GM10248 (cell line): Measurements from ENCODE around the gene MKNK2.

ENCODE experiments used
- CTCF ChIA-PET: fragments of 300-600 bp; sonication (Branson Sonifier 250); formaldehyde crosslinking; extraction: SDS; loops from one replicate; lab custom pipeline; 2021; ENCODE audit warnings: antibody characterized with exemption; lab: Yijun Ruan, JAX
- POLR2A ChIA-PET: fragments of 350-650 bp; sonication (Branson Sonifier 250); formaldehyde crosslinking; extraction: SDS; loops from one replicate; lab custom pipeline; 2020; ENCODE audit warnings: antibody characterized with exemption; lab: Yijun Ruan, JAX
- DNase-seq: peaks from one replicate; pipeline ENCODE4 v3.0.0; 2012; ENCODE audit errors: extremely low spot score
- TF ChIP-seq, protein P1 (sequence below): IDR thresholded peaks from 2 replicates; pipeline ENCODE4 v1.5.1; 2012; ENCODE audit warnings: mild to moderate bottlenecking, low read depth; ENCODE audit errors: extremely low read depth, missing control alignments, control extremely low read depth

The MKNK2 gene

DNA sequence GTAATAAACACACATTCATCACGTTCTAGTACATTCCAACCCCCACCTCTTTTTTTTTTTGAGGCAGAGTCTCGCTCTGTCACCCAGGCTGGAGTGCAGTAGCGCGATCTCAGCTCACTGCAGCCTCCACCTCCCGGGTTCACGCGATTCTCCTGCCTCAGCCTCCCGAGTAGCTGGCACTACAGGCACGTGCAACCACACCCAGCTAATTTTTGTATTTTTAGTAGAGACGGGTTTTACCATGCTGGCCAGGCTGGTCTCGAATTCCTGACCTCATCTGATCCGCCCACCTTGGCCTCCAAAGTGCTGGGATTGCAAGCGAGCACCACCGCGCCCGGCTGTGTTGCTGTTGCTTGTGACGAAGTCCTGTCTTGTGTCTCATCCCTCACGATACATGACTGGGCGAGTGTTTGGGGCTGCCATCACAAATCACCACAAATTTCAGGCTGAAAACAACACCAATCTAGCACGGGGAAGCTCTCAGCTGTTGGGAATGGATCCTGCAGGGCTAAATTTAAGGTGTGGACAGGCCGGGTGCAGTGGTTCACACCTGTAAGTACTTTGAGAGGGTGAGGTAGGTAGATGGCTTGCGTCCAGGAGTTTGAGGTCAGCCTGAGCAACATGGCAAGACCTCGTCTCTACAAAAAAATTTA lies 29.4 kb upstream of the MKNK2 start:
- POLR2A ChIA-PET = interaction anchor here (0.6 kb wide), 1 partner anchor 183 kb away, joined by 3 read pairs; no protein-coding TSS in a partner anchor

DNA sequence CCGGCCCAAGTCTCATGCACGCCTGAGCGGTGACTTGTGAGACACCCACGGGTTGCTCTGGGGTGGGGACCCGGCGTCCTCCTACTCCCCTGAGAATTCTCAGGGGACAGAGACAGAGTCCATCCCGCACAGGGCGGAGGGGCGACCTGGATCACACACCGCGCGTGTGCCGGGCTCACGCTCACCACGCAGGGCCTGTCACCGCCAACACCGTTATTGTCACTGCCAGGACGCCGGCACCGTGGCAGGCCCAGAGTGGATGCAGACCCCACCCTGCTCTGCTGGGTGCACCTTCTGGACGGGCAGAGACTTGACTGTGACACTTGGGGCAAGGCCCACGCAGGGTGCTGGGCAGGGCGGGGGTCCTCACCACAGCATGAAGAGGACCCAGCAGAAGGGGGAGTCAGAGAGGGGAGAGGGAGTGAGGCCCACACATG lies 28.8 kb upstream of the MKNK2 start:
- CTCF ChIA-PET = no interaction called here
- TF ChIP-seq, protein P1, sequence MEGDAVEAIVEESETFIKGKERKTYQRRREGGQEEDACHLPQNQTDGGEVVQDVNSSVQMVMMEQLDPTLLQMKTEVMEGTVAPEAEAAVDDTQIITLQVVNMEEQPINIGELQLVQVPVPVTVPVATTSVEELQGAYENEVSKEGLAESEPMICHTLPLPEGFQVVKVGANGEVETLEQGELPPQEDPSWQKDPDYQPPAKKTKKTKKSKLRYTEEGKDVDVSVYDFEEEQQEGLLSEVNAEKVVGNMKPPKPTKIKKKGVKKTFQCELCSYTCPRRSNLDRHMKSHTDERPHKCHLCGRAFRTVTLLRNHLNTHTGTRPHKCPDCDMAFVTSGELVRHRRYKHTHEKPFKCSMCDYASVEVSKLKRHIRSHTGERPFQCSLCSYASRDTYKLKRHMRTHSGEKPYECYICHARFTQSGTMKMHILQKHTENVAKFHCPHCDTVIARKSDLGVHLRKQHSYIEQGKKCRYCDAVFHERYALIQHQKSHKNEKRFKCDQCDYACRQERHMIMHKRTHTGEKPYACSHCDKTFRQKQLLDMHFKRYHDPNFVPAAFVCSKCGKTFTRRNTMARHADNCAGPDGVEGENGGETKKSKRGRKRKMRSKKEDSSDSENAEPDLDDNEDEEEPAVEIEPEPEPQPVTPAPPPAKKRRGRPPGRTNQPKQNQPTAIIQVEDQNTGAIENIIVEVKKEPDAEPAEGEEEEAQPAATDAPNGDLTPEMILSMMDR = no peak
- DNase-seq = no peak
- POLR2A ChIA-PET = no interaction called here

More for the DNA sequence above, 29.4 kb upstream of the MKNK2 start:
- TF ChIP-seq, protein P1 = no peak
- CTCF ChIA-PET = no interaction called here
- DNase-seq = no peak

DNA sequence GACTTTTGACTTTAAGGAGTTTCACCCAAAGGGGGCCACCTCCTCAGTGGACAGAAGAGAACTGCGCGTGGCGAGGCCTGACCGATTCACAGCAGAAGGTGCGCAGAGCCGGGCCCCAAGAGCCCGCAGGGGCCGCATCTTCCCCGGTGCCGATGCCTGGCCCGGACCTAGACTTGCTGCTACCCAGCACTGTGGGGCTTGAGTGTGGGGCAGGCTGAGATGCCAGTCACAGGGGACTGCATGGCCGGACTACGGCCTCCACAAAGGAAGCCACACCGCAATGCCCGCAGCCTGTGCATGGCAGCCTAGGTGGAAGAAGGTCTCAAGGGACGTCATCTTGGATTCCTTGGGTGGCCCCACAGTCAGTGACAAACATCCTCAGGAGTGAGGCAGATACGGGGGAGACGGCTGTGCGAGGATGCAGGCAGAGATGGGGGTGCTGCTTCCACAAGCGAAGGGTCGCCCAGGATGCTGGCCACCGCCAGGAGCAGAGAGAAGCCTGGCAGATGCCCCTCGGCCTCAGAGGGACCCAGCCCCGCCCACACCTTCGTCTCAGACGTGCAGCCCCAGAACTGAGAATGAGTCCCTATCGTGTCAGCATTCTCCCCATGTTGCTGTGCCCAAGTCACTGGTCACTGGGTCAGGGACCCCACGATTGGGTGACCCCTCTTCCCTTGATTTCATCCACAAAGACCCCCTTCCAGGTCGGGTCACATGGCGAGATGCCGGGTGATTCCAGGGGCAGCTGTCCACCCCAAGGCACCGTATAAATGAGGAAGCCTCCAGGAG lies 28.2 kb upstream of the MKNK2 start:
- no peak for DNase-seq
- CTCF ChIA-PET = no interaction called here
- POLR2A ChIA-PET = no interaction called here
- TF ChIP-seq, protein P1 = no peak

DNA sequence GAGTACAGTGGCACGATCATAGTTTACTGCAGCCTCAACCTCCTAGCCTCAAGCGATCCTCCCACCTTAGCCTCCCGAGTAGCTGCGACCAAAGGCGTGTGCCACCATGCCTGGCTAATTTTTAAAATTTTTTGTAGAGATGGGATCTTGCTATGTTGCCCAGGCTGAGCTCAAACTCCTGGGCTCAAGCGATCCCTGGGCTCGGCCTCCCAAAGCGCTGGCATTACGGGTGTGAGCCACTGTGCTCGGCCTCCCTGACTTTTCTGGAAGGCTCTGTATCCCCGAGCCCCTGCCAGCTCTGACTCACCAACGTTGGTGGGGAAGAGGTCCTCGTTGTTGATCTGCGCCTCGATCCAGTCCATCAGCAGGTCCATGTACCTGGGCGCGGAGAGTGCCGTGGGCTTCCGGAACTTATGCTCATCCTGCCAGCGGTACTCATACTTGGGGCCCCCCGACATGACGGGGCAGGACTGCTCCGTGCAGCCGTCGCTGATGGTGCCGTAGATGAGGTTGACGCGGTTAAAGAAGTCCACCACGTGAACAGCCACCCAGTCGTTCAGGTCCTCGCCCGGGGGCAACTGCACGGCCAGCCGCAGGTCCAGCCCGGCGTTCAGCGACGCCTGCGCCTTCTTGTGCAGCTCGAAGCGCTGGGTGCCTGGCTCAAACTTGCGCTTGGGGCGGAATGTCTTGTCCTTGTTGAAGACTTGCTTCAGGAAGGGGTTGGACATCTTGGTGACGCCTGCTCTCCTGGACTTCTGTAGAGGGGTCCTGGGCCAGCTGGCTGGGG lies 27.0 kb upstream of the MKNK2 start:
- ChIA-PET POLR2A (no interaction called here), CTCF (interaction anchor here (1.4 kb wide), 1 partner anchor 9 kb away, joined by 3 read pairs; no protein-coding TSS in a partner anchor)
- DNase-seq = no peak
- TF ChIP-seq, protein P1 = no peak

DNA sequence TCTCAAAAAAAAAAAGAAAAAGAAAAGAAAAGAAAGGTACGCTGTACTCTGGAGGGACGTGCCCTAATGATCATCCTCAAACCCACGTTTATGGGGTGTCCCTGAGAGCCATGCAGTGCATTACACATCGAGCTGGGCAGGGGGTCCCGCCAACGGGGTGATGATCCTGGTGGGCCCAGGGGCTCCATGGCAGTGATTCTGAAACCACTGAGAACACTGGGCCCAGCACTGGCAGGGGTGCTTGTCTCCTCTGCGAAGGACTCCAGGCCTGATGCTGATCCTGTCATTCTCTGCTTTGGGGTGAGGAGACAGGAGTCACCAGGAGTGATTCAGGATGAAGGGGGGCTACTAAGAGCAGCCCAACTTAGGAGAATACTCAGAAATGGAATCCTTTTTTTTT lies 26.4 kb upstream of the MKNK2 start:
- TF ChIP-seq, protein P1 = no peak
- ChIA-PET POLR2A (no interaction called here), CTCF (interaction anchor here (1.4 kb wide), 1 partner anchor 9 kb away, joined by 3 read pairs; no protein-coding TSS in a partner anchor)
- DNase-seq = no peak

DNA sequence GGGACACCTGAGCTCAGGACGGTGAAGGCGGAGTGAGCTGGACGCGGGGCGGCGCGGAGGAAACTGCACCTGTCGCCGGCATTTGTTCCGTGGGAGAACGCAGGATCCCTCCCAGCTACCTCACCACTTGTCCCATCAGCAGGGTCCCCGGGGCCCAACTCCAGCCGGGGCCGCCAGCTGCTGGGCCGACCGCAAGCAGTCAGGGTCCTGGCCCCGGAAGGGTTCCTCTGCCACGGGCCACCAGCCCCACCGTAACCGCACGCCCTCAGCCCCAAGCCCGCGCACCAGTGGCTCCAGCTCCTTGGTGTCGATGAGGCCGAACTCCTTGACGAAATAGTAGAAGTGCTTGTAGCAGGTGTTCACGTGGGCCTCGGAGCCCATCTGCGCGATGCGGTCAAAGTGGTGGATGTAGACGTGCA lies 25.5 kb upstream of the MKNK2 start:
- CTCF ChIA-PET = interaction anchor here (0.8 to 1.1 kb wide), 2 partner anchors 10 to 212 kb away, joined by 3 read pairs; no protein-coding TSS in a partner anchor
- POLR2A ChIA-PET = no interaction called here
- TF ChIP-seq, protein P1 = no peak
- no peak for DNase-seq
